Kidney tubule cell (primary cell): ENCODE results near the gene WBP2.
A peak's percentile ranks its signal among the peaks of the same experiment; 100 is the strongest.

Experiments used
- DNase-seq: peaks from one replicate; pipeline ENCODE4 v3.0.0-alpha.2; 2018; ENCODE audit warnings: low spot score

Gene WBP2

DNA sequence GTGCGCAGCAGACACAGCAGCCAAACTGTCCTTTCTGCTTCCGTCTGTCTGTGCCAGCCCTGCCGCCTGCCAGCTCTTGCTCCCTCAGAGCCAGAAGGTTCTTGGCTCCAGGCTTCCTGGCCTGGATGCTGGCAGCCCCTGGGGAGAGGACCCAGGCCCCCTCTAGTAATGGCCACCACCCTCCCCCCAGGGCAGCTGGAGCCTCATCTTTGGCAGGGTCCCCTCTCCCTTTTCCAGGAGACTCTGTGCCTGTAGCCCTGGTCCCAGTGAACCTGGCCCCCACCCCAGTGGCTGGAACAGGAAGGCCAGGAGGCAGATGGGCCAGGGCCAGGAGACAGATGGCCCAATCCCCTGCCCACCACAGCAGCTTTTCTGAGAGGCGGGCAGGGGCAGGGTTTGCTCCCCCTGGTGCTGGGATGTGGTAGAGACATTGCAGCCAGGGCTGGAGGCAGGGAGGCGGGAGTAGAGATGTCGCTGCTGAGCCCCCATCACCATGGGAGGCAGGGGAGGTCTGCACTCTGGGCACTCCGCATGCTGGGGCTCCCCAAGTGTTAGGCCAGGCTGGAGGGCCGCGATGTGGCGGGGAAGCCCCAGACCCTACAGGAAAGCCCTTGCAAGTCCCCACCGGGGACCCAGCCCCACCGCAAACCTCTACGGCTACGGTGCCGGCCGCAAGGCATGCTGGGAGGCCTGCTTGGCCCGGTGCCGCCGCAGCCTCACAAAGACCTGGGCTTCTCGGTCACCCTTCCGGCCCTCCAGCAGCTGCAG is 27.6 kb downstream of the WBP2 start:
- peak; percentile 35 for DNase-seq

DNA sequence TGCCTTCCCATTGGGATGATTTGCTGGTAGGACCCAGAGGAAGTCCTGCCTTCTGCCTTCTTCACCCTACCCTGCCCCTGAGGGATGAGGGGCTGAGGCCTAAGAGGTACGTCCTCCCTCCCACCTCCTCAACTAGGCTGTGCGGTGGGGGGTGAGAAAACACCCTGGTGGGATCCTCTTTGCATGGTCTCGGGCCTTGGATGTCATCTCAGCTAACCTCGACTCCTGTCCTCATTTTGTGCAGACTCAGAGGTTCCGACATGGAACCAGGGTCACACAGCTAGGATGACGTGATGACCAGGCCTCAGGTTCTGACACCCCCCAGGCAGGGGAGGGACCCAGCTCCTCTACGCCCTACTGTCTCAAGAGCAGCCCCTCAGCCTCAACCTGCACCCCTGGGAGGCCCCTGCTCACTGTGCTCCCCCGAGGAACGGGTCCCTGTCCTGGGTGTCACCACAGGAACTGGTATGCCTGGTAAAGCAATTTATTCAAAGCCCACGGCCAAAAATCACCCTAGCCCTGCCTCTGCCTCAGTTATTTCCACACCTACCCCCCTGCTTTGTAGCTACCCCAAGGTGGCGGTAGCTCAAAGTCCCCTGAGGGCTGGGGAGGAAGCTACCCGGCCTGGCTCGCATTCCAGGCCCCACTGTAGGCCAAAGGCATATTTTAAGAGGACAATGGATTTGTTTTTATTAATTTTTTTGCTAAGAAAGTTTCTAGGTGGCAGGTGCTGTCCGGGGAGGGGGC is 28.4 kb downstream of the WBP2 start:
- no peak for DNase-seq

DNA sequence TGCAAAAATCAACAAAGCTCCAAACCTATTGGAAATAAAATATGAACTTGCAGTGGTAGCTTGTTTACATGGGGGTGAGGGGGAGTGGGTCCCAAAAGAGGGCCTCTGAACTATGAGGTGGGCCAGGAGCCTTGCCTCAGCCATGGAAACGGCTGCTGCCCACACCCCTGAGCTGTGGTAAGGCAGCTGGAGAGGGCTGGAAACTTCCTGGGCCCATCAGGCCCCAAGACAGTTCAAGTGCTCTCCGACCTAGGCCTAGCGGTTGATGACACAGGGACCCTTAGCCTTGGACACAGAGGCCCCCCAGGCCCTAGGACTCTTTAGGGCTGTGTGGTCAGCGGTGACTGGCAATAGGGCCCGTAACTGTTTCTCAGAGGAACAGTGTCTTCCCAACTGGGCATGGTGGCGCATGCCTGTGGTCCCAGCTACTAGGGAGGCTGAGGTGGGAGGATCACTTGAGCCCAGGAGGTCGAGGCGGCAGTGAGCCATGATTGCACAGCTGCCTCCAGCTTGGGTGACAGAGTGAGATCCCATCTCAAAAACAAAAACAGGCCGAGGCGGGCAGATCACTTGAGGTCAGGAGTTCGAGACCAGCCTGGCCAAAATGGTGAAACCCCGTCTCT is 29.3 kb downstream of the WBP2 start:
- no peak for DNase-seq

DNA sequence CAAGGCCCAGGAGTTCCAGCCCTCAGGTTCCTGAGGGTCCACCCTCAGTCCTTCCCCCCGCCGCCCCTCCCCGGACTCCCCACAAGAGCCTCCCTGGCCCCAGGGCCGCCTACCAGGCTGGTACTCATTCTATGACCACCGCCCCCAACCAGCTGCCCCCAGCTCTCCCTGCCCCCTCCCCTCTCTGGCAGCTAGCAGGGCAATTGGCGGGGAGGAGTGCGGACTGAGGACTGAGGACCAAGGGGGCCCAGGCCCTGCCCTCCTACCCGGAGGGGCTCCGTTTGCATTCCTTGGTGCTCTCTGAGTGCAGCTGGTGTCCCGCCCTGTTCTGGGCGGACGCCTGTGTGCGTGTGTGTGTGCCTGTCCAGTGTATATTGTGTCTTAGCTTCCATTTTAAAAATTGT is 30.0 kb downstream of the WBP2 start:
- no peak for DNase-seq

DNA sequence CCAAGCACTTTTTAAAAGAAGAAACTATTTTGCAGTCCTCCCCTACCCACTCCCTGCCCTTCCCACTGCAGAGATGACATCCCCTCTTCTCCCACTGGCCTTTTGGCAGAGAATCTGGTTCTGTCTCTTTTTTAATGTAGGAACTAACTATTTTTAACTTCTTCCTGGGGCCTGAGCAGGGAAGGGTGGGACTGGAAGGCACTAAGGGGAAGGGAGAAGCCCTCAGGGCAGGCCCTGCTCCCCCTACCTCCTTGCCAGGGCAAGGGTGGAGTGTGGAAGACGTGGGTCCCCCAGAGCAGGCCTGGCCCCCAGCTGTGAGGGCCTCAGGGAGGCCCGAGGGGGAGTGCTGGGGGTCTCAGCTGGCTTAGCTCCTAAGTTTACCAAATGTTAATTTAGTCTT is 30.5 kb downstream of the WBP2 start:
- DNase-seq, result no peak

DNA sequence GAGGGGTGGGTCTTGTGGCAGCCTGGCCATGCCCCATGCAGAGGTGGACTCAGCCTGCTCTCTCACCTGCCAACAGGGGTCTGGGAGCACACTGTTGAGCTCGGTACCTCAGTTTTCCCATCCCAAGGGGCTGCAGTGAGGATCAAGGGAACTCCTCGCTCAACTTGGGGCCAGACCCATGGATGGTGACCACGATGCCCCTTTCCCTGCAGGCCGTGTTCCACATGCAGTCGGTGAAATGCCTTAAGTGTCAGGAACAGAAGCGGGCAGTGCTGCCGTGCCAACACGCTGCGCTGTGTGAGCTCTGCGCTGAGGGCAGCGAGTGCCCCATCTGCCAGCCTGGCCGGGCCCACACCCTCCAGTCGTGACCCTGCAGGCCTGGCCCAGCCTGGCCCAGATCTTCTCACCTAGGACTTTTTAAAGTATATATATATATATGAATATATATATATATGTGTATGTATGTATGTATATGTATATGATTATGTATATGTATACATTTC is 31.0 kb downstream of the WBP2 start:
- no peak for DNase-seq

DNA sequence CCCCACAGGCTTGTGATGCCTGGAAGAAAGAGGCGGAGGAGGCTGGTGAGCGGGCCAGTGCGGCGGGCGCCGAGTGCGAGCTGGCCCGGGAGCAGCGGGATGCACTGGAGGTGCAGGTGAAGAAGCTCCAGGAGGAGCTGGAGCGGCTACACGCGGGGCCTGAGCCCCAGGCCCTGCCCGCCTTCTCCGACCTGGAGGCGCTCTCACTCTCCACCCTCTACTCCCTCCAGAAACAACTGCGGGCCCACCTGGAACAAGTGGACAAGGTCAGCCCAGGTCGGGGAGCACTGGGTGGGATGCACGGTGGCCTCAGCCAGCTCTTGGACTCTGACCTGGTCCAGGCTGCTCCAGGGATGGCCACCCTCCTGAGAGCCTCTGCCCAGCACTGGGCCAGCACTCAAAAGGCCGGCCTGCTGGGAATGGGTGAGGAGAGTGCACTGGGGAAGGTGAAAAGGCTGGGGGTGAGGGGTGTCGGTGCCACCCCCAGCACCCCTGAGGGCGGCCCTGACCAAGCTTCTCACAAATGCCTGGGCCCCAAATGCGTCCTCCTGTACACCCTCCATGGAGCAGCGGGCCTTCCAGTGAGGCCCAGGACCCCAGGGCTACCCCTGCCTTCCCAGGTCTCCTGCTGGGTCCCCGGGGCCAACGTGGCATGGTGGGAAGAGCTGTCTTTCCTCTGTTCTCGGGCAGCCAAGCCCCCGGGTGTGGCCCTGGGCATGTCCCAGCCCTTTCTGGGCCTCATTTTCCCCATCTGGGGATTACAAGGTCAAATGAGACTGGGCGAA is 31.7 kb downstream of the WBP2 start:
- DNase-seq, result no peak

DNA sequence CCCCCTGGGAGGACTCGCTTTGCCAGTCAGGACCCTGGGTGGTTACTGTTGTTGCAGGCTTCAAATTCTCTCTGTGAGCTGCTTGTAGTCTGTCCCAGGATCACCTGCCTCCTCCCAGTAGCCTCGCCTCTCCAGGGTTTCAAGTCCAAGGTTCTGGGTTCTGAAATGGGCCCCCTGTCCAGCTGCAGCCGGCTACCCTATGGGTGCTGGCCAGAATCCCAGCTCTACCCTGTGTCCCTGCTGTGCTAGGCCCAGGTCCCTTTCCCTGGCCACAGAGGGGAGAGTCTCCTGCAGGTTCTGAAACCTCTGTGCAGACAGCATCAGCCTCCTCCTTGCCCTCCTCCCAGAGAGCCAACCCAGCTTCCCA is 32.4 kb downstream of the WBP2 start:
- DNase-seq, result no peak

DNA sequence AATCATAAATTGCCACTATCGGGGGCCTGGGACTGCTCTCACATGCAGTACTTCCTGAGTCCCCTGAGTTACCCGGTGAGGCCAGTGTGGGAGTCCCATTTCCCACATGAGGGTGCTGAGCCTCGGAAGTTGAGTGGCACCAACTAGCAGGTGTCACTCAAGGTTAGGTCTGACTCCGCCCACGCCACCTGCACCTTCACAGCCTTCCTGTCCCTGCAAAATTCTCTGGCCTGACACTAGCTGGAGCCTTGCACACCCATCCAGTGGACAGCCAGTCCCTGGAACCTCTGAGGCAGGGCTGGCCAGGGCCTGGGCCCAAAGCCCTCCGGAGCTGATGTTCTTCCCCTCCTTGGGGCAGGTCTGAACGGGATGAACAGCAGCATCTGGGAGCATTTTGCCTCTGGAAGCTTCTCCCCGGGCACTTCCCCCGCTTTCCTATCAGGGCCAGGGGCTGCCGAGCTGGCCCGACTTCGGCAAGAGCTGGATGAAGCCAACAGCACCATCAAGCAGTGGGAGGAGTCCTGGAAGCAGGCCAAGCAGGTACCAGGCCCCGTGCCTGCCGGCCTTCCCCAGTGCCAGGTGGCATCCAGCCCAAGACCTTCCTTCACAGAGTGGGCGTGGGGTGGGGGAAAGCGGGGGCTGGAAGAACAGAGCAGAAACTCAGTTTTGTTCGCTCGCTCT is 32.9 kb downstream of the WBP2 start:
- peak; percentile 13 for DNase-seq

DNA sequence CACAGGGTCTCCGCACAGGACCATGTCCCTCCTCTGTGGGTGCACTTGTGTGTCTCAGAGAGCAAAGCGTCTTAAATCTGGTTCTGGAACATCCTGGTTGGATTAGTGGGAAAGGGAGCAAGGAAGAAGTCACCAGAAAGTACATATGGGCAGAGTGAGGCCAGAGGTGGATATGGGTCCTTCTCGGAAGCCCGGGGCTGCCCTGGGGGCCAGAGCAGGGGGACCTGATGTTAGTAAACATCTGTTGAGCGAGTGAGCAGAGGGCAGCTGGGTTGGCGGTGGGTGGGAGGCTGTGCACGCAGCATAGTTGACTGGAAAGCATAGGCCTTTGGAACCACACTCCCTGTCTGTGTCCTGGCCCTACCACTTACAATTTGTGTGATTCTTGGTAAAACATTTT is 33.6 kb downstream of the WBP2 start:
- no peak for DNase-seq

DNA sequence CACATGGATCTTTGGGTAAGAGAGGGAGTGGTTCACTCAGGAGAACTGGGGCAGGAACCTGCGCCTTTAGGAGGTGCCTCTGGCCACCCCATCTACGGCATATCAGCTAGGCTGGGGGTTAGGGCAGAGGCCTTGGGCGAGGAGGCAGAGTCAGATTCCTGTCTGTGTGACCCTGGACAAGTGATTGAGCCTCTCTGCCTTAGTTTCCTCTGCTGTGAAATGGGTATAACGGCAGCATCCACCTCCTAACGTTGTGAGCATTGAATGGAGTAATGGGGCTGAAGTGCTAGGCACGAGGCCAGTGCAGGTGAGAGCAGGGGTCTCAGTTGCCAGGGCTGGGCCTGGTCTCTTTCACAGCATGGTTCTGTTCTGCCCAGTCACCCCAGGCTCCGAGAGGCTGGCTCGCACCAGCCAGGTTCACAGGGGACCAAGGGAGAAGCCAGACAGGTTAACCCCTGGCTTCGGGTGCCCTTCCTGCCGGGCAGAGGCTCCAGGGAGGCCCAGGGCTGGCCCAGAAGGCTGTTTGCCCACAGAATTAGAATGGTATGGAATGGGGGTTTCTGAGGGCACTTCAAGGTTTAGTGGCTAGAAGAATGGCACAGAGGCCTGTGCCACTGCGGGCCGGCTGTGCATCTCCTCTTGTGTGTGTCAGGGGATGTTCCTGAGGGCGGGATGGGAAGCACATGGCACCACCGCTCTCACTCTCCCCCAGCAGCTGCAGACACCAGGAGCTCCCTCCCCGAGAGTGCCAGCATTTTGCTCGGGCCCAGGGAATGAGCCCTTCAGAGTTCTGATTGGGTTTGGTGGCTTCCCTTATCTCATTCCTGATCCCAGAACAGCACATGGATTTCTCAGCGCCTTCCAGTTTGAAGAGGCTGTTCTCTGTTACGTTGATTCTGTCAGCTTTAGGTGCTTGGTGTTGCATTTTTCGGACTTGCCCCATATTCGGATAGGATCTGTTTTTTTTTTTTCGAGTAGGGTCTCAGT is 34.7 kb downstream of the WBP2 start:
- no peak for DNase-seq

DNA sequence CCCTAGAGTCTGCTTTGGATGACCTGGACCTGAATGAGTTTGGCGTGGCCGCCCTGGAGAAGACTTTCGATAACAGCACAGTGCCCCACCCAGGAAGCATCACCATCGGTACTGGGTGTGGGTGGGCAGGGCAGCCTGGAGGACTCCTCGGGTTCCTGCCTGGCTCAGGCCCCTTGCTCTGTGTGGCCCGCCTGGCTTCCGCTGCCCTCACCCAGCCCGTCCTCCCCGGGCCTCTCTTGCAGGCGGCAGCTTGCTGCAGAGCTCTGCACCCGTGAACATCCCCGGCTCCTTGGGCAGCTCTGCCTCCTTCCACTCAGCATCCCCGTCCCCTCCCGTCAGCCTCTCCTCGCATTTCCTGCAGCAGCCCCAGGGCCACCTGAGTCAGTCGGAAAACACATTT is 35.5 kb downstream of the WBP2 start:
- DNase-seq, result no peak

DNA sequence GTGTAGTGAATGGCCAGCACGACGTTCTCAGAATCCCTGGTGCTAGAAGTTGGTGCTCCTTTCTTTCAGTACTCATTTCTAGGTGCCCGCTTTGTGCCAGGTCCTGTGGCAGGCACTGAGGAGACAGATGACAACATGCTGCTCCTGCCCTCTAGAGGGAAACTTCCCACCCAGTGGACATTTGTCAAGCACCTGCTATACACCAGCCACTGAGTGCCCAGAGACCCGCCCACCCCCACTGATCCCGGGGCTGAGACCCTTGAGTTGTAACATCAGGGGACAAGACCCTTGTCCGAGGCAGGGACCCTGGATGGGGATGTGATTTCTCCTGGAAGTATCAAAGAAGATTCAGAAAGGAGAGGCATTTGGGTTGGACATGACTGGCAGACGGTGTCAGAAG is 36.0 kb downstream of the WBP2 start:
- DNase-seq, result no peak

DNA sequence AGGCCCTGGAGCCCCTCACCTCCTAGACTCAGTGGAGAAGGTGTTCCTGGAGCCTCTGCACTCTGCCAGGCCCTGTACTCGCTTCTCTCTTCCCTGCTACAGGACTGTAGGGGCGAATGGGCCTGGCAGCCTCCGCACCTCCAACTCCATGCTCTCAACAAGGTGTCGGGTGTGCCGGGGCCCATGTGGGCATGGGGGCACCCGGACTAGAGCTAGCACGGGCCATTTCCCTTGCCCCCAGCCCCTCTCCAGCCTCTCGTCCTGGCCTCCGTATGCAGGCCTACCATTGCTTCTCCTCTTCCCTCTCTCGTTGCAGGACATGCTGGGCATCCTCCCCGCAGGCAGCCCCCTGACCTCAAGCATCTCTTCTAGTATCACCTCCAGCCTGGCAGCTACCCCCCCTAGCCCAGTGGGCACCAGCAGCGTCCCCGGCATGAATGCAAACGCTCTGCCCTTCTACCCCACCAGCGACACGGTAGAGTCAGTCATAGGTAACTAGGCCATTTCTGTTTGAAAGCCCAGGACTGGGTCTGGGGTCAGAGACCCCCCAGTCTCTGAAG is 36.7 kb downstream of the WBP2 start:
- no peak for DNase-seq

DNA sequence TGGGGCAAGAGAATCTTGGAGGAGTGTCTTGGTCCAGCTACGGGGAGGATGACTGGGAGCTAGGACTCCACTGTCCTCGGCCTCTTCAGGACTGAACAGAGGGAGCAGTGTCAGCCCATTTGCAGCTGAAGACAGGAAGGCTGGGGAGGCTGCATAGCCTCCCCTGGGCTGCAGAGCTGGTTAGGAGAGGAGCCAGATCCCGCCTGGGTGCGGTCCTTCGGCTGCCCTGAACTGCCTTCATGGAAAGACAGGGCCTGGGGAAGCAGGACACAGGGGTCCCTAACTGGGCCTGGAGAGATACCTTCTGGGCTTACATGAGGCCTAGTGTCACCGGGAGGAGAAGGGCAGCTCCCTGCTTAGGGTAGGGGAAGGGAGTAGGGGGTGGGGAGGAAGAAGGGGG is 37.6 kb downstream of the WBP2 start:
- DNase-seq, result no peak

DNA sequence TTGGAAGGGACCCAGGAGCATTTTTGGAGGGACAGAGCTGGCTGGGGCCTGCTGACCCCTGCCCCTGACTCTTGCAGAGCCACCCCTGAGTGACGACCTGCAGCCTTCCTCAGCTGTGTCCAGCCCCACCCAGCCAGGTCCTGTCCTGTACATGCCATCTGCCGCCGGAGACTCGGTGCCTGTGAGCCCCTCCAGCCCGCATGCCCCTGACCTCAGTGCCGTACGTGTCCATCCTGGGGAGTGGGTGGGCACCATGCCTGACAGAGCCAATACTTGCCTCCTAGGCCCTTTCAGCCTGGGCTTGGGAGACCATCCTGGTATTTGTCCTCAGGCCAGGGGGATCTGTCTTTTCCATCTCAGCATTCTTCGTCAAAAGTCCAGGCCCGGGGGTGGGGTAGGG is 38.4 kb downstream of the WBP2 start:
- DNase-seq, result no peak

DNA sequence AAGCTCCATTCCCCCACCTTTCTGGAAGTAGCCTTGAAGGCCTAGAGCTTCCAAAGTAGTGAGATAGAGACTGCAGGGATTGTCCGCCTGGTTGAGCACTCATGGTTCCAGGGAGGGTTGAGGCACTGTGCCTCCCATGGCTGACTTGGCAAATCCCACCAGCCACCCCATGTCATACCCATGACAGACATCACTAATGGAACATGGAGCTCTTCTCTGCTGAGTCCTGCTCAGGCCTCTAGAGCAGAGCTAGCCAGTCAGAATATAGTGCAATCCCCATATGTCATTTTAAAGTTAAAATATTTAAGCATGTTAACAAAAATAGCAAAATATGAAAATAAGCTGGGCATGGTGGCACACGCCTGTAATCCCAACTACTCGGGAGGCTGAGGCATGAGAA is 39.7 kb downstream of the WBP2 start:
- no peak for DNase-seq

DNA sequence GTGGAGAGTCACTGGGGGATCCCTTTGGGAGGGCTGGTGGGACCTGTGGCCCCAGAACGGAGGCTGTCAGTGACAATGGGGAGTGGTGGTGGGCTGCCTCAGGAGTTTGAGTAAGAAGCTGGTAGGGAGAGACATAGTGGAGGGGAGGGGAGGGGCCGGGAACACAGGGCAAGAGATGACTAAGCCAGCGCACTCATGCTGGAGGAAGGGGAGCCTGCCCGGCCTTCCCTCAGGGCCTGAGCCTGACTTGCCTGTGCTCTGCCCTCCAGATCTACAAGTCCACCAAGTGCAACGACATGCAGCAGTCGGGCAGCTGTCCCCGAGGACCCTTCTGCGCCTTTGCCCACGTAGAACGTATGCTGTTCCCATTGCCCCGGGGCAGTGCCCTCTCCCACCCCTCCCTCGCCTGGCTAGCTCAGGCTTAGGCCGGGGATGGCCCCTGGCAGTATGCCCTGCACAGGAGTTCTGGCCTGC is 40.2 kb downstream of the WBP2 start:
- DNase-seq, result peak; percentile 41

DNA sequence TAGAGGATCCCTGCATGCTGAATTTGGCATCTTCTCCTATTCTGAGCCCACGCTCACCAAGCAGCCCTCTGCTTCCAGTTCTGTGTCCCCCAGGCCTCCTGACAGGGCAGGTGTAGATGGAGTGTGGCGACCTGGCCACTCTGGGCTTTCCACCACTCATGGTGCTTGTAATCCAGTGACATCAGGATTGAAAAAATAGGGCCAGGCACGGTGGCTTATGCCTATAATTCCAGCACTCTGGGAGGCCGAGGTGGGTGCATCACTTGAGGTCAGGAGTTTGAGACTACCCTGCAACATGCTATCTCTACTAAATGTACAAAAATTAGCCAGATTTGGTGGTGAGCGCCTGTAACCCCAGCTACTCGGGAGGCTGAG is 41.1 kb downstream of the WBP2 start:
- no peak for DNase-seq
